Small intestine (tissue), 7 donors: ENCODE results near the gene SPDYE6. TPM values are rescaled to one million over a fixed set of nuclear protein-coding genes. Genes with fewer than 3 reads are reported as not detected.
"Not testable (repeated sequence)": the region's sequence is repeated elsewhere in the genome, so short reads cannot be mapped to it uniquely, and the experiment has no call there.

ENCODE experiments used
- DNase-seq, 2 donors: peaks; one replicate each; pipeline versions ENCODE4 v3.0.0 to v3.0.0-alpha.2; 2013
- FAIRE-seq: peaks from 2 replicates; lab custom pipeline; 2012; peaks lifted over from hg19 to GRCh38; lab: Jason Lieb, UNC
- H3K27ac ChIP-seq, 3 donors: one replicate each; pipeline ENCODE4 v1.5.1; 2013; ENCODE audit warnings: low read length in 2 of 3, mild to moderate bottlenecking in 2 of 3, control low read depth in 1 of 3, inconsistent platforms in 1 of 3, low read depth in 1 of 3, moderate library complexity in 1 of 3
- H3K27me3 ChIP-seq, 3 donors: one replicate each; pipeline ENCODE4 v1.6.1; 2013; ENCODE audit warnings: low read length in 3 of 3, inconsistent platforms in 1 of 3; ENCODE audit not compliant: control insufficient read depth in 3 of 3, insufficient read depth in 3 of 3
- H3K36me3 ChIP-seq, 3 donors: one replicate each; pipeline ENCODE4 v1.6.1; 2013; ENCODE audit warnings: low read length in 3 of 3, inconsistent platforms in 1 of 3, low read depth in 1 of 3, mild to moderate bottlenecking in 1 of 3, moderate library complexity in 1 of 3; ENCODE audit not compliant: control insufficient read depth in 3 of 3, insufficient read depth in 2 of 3
- H3K4me1 ChIP-seq, 3 donors: one replicate each; pipeline ENCODE4 v1.6.1; 2013; ENCODE audit warnings: low read length in 2 of 3, inconsistent platforms in 1 of 3, low read depth in 1 of 3, mild to moderate bottlenecking in 1 of 3, moderate library complexity in 1 of 3; ENCODE audit not compliant: control insufficient read depth in 3 of 3, insufficient read depth in 2 of 3
- H3K4me3 ChIP-seq, 3 donors: one replicate each; pipeline ENCODE4 v1.5.1; 2013; ENCODE audit warnings: low read length in 3 of 3, control low read depth in 1 of 3, inconsistent platforms in 1 of 3, low read depth in 1 of 3, mild to moderate bottlenecking in 1 of 3, moderate library complexity in 1 of 3
- H3K9me3 ChIP-seq, 2 donors: one replicate each; pipeline ENCODE4 v1.6.1; 2013; ENCODE audit warnings: low read depth in 1 of 2, low read length in 1 of 2; ENCODE audit not compliant: control insufficient read depth in 2 of 2, insufficient read depth in 1 of 2
- WGBS, 3 donors: extraction: QIAGEN DNeasy Blood & Tissue Kit; methylation state at CpG; one replicate each; pipeline ENCODE4 v1.1.7; 2013; 5-methylcytosine and 5-hydroxymethylcytosine counted together
- polyA plus RNA-seq, 4 donors: library from polyadenylated mRNA; stranded (reverse) in 3 of 4; unstranded in 1 of 4; fragments of 200-250 nt in 3 of 4; fragments of 120-200 nt in 1 of 4; gene quantifications; one replicate each; pipeline versions ENCODE4 v1.2.1 to v1.2.3, GENCODE V29; 2013
- donor health status: healthy with polysubstance abuse.
- donor health status: control.
- donor health status: control.
- donor health status: Bipolar disorder and iron deficiency.
- donor health status: healthy.

SPDYE6 gene
- polyA plus RNA-seq, 4 donors, result 0.09 to 3.3 TPM; not detected in 2

GRCh38 chr7:102340599-102341368, 15.5 kb downstream of the SPDYE6 start:
- H3K27me3 ChIP-seq, H3K4me1 ChIP-seq, FAIRE-seq, H3K9me3 ChIP-seq, DNase-seq, H3K4me3 ChIP-seq, H3K27ac ChIP-seq, H3K36me3 ChIP-seq: not testable (repeated sequence)
- WGBS, 3 donors, result 73 to 81% (median 78%) methylated on average over 5 of the region's 7 CpGs

GRCh38 chr7:102337420-102337819, 18.8 kb downstream of the SPDYE6 start:
- not testable (repeated sequence) for H3K27me3 ChIP-seq, H3K36me3 ChIP-seq, H3K4me3 ChIP-seq, H3K27ac ChIP-seq, H3K4me1 ChIP-seq, FAIRE-seq, H3K9me3 ChIP-seq, DNase-seq
- 79 to 84% (median 84%) methylated on average over 4 of the region's 4 CpGs for WGBS, 3 donors

GRCh38 chr7:102337002-102337401, 19.2 kb downstream of the SPDYE6 start:
- 80% methylated on average over 5 of the region's 8 CpGs; no CpG with 5 or more reads in 2 of the 3 donors for WGBS, 3 donors
- H3K36me3 ChIP-seq, H3K4me3 ChIP-seq, H3K4me1 ChIP-seq, FAIRE-seq, H3K9me3 ChIP-seq, H3K27ac ChIP-seq, DNase-seq, H3K27me3 ChIP-seq: not testable (repeated sequence)

GRCh38 chr7:102335574-102335973, 20.7 kb downstream of the SPDYE6 start:
- H3K9me3 ChIP-seq, H3K36me3 ChIP-seq, FAIRE-seq, H3K4me1 ChIP-seq, H3K27ac ChIP-seq, DNase-seq, H3K27me3 ChIP-seq, H3K4me3 ChIP-seq: not testable (repeated sequence)
- 78 to 85% (median 84%) methylated on average over 7 of the region's 7 CpGs for WGBS, 3 donors

GRCh38 chr7:102330666-102331460, 25.4 kb downstream of the SPDYE6 start:
- H3K9me3 ChIP-seq, H3K27ac ChIP-seq, FAIRE-seq, H3K27me3 ChIP-seq, DNase-seq, H3K4me1 ChIP-seq, H3K4me3 ChIP-seq, H3K36me3 ChIP-seq: not testable (repeated sequence)
- 78 to 90% (median 88%) methylated on average over 8 of the region's 8 CpGs for WGBS, 3 donors

- WGBS, 3 donors, result 68 to 78% (median 75%) methylated on average over 8 of the region's 9 CpGs
- H3K9me3 ChIP-seq, FAIRE-seq, DNase-seq, H3K4me3 ChIP-seq, H3K36me3 ChIP-seq, H3K27ac ChIP-seq, H3K27me3 ChIP-seq, H3K4me1 ChIP-seq: not testable (repeated sequence)
Measured at GRCh38 chr7:102329366-102329765, 26.9 kb downstream of the SPDYE6 start.

- H3K27me3 ChIP-seq, H3K36me3 ChIP-seq, DNase-seq, H3K27ac ChIP-seq, H3K9me3 ChIP-seq, H3K4me3 ChIP-seq, H3K4me1 ChIP-seq, FAIRE-seq: not testable (repeated sequence)
- WGBS, 3 donors, result 51 to 69% (median 66%) methylated on average over 4 of the region's 5 CpGs
Measured at GRCh38 chr7:102328863-102329262, 27.4 kb downstream of the SPDYE6 start.

- FAIRE-seq, H3K4me1 ChIP-seq, H3K36me3 ChIP-seq, H3K9me3 ChIP-seq, H3K4me3 ChIP-seq, H3K27me3 ChIP-seq, DNase-seq, H3K27ac ChIP-seq: not testable (repeated sequence)
- WGBS, 3 donors, result 85 to 89% (median 85%) methylated on average over 6 of the region's 6 CpGs
Measured at GRCh38 chr7:102327183-102327582, 29.1 kb downstream of the SPDYE6 start.
